HG02678 (cell line): ENCODE results near the gene ANKRD13D.
A peak's percentile ranks its signal among the peaks of the same experiment; 100 is the strongest.

Source experiments
- ATAC-seq: cut with Tn5 transposase; IDR thresholded peaks from one replicate; pipeline ENCODE4 v1.9.1; 2021; ENCODE audit warnings: mild to moderate bottlenecking, moderate library complexity; ENCODE audit not compliant: unreplicated experiment

ANKRD13D gene

GRCh38 chr11:67285541-67286498 is 3.3 kb upstream of the ANKRD13D start:
- ATAC-seq = no peak

GRCh38 chr11:67286621-67287333 is 2.3 kb upstream of the ANKRD13D start:
- ATAC-seq = no peak

GRCh38 chr11:67287355-67288197 is 1.5 kb upstream of the ANKRD13D start:
- no peak for ATAC-seq

- ATAC-seq = no peak
These were observed 978 bp upstream of the ANKRD13D start for GRCh38 chr11:67288198-67288451.

GRCh38 chr11:67288452-67289225 is 464 bp upstream of the ANKRD13D start:
- ATAC-seq = peak; percentile 64

GRCh38 chr11:67289651-67290479 is 762 bp downstream of the ANKRD13D start:
- ATAC-seq = no peak

- no peak for ATAC-seq
These were observed 1.7 kb downstream of the ANKRD13D start for GRCh38 chr11:67290801-67291200.

- no peak for ATAC-seq
These were observed 2.6 kb downstream of the ANKRD13D start for GRCh38 chr11:67291481-67292381.

GRCh38 chr11:67292671-67293070 is 3.6 kb downstream of the ANKRD13D start:
- no peak for ATAC-seq

- ATAC-seq = no peak
These were observed 4.0 kb downstream of the ANKRD13D start for GRCh38 chr11:67293090-67293489.

GRCh38 chr11:67295846-67296245 is 6.7 kb downstream of the ANKRD13D start:
- ATAC-seq = no peak

GRCh38 chr11:67298786-67299185 is 9.7 kb downstream of the ANKRD13D start:
- no peak for ATAC-seq

- no peak for ATAC-seq
These were observed 10.5 kb downstream of the ANKRD13D start for GRCh38 chr11:67299471-67300191.

- ATAC-seq = no peak
These were observed 11.2 kb downstream of the ANKRD13D start for GRCh38 chr11:67300256-67300755.

- ATAC-seq = no peak
These were observed 11.7 kb downstream of the ANKRD13D start for GRCh38 chr11:67300756-67301312.

GRCh38 chr11:67301313-67301921 is 12.3 kb downstream of the ANKRD13D start:
- ATAC-seq = no peak

- no peak for ATAC-seq
These were observed 12.9 kb downstream of the ANKRD13D start for GRCh38 chr11:67301951-67302516.
